Activated naive CD8-positive, alpha-beta T cell treated with anti-CD3 and anti-CD28 coated beads for 36 hours (primary cell): Measurements from ENCODE around the gene TMEM82. TPM values are rescaled to one million over a fixed set of nuclear protein-coding genes. Genes with fewer than 3 reads are reported as not detected.
A peak's percentile ranks its signal among the peaks of the same experiment; 100 is the strongest.

ENCODE experiments used
- DNase-seq: peaks from one replicate; pipeline ENCODE4 v3.0.0; 2021
- H3K27ac Mint-ChIP-seq: one replicate; pipeline ENCODE4 v1.8.0; 2022; ENCODE audit warnings: mild to moderate bottlenecking, moderate library complexity, mixed read lengths
- H3K27me3 Mint-ChIP-seq: one replicate; pipeline ENCODE4 v1.8.0; 2022; ENCODE audit warnings: mild to moderate bottlenecking, mixed read lengths
- H3K36me3 Mint-ChIP-seq: one replicate; pipeline ENCODE4 v1.8.0; 2021; ENCODE audit warnings: mild to moderate bottlenecking, mixed read lengths
- H3K4me1 Mint-ChIP-seq: one replicate; pipeline ENCODE4 v1.8.0; 2021; ENCODE audit warnings: mixed read lengths
- H3K4me3 Mint-ChIP-seq: one replicate; pipeline ENCODE4 v1.8.0; 2022; ENCODE audit warnings: mild to moderate bottlenecking, moderate library complexity, mixed read lengths
- H3K9me3 Mint-ChIP-seq: one replicate; pipeline ENCODE4 v1.8.0; 2022; ENCODE audit warnings: mixed read lengths
- total RNA-seq, 2 experiments: library from RNA; stranded (reverse); gene quantifications; one replicate each; pipeline ENCODE4 v1.2.3, GENCODE V29; 2021

The TMEM82 gene
- total RNA-seq, 2 experiments from 2014 or later = not detected

- H3K4me1 Mint-ChIP-seq = peaks cover 5% of the 10 kb centered on the region
- H3K27ac Mint-ChIP-seq = no peak overlapping the region
Measured at GRCh38 chr1:15737324-15738319, 4.7 kb upstream of the TMEM82 start.

GRCh38 chr1:15738416-15739113 is 3.7 kb upstream of the TMEM82 start:
- Mint-ChIP-seq H3K36me3 (no peaks in the 10 kb centered on the region), H3K4me3 (no peak overlapping the region), H3K27ac (no peak overlapping the region), H3K9me3 (no peaks in the 10 kb centered on the region), H3K27me3 (no peaks in the 10 kb centered on the region), H3K4me1 (peaks cover 5% of the 10 kb centered on the region)
- DNase-seq = no peak

More at GRCh38 chr1:15737324-15738319, 4.7 kb upstream of the TMEM82 start:
- Mint-ChIP-seq H3K27me3 (no peaks in the 10 kb centered on the region), H3K4me3 (no peak overlapping the region), H3K36me3 (no peaks in the 10 kb centered on the region), H3K9me3 (no peaks in the 10 kb centered on the region)
- DNase-seq = no peak

GRCh38 chr1:15739259-15739658 is 3.0 kb upstream of the TMEM82 start:
- no peak overlapping the region for H3K4me3 Mint-ChIP-seq
- peaks cover 5% of the 10 kb centered on the region for H3K4me1 Mint-ChIP-seq
- no peak overlapping the region for H3K27ac Mint-ChIP-seq
- no peaks in the 10 kb centered on the region for H3K27me3 Mint-ChIP-seq
- DNase-seq = no peak
- H3K36me3 Mint-ChIP-seq = no peaks in the 10 kb centered on the region
- H3K9me3 Mint-ChIP-seq = no peaks in the 10 kb centered on the region

- Mint-ChIP-seq H3K9me3 (no peaks in the 10 kb centered on the region), H3K4me1 (peaks cover 5% of the 10 kb centered on the region), H3K36me3 (no peaks in the 10 kb centered on the region), H3K27ac (no peak overlapping the region), H3K4me3 (no peak overlapping the region), H3K27me3 (no peaks in the 10 kb centered on the region)
- no peak for DNase-seq
Measured at GRCh38 chr1:15739745-15740144, 2.6 kb upstream of the TMEM82 start.

GRCh38 chr1:15740924-15741850 is 1.1 kb upstream of the TMEM82 start:
- Mint-ChIP-seq H3K9me3 (no peaks in the 10 kb centered on the region), H3K27me3 (no peaks in the 10 kb centered on the region), H3K36me3 (no peaks in the 10 kb centered on the region), H3K27ac (peak overlapping the region; percentile 8), H3K4me3 (no peak overlapping the region), H3K4me1 (peaks cover 5% of the 10 kb centered on the region)
- DNase-seq = peak; percentile 75

GRCh38 chr1:15744122-15744679 is 1.9 kb downstream of the TMEM82 start:
- Mint-ChIP-seq H3K4me3 (no peak overlapping the region), H3K36me3 (no peaks in the 10 kb centered on the region), H3K9me3 (no peaks in the 10 kb centered on the region), H3K27me3 (no peaks in the 10 kb centered on the region), H3K4me1 (peaks cover 5% of the 10 kb centered on the region), H3K27ac (no peak overlapping the region)
- DNase-seq = no peak

GRCh38 chr1:15747378-15747777 is 5.1 kb downstream of the TMEM82 start:
- no peaks in the 10 kb centered on the region for H3K4me1 Mint-ChIP-seq

GRCh38 chr1:15748264-15748663 is 6.0 kb downstream of the TMEM82 start:
- no peak for DNase-seq
- Mint-ChIP-seq H3K4me3 (no peak overlapping the region), H3K27me3 (peaks cover 8% of the 10 kb centered on the region), H3K4me1 (no peaks in the 10 kb centered on the region), H3K27ac (no peak overlapping the region), H3K36me3 (no peaks in the 10 kb centered on the region), H3K9me3 (no peaks in the 10 kb centered on the region)

More at GRCh38 chr1:15747378-15747777, 5.1 kb downstream of the TMEM82 start:
- no peak overlapping the region for H3K27ac Mint-ChIP-seq
- DNase-seq = no peak
- H3K4me3 Mint-ChIP-seq = no peak overlapping the region
- no peaks in the 10 kb centered on the region for H3K9me3 Mint-ChIP-seq
- H3K36me3 Mint-ChIP-seq = no peaks in the 10 kb centered on the region
- peaks cover 3% of the 10 kb centered on the region for H3K27me3 Mint-ChIP-seq

- no peak for DNase-seq
- H3K27ac Mint-ChIP-seq = no peak overlapping the region
- no peak overlapping the region for H3K4me3 Mint-ChIP-seq
- no peaks in the 10 kb centered on the region for H3K9me3 Mint-ChIP-seq
- no peaks in the 10 kb centered on the region for H3K36me3 Mint-ChIP-seq
- H3K27me3 Mint-ChIP-seq = peaks cover 12% of the 10 kb centered on the region
- no peaks in the 10 kb centered on the region for H3K4me1 Mint-ChIP-seq
Measured at GRCh38 chr1:15748690-15749398, 6.5 kb downstream of the TMEM82 start.

GRCh38 chr1:15749399-15750291 is 7.3 kb downstream of the TMEM82 start:
- Mint-ChIP-seq H3K27me3 (peaks cover 12% of the 10 kb centered on the region), H3K27ac (no peak overlapping the region), H3K4me1 (no peaks in the 10 kb centered on the region), H3K4me3 (no peak overlapping the region), H3K9me3 (no peaks in the 10 kb centered on the region), H3K36me3 (no peaks in the 10 kb centered on the region)
- DNase-seq = no peak

GRCh38 chr1:15750924-15751323 is 8.6 kb downstream of the TMEM82 start:
- Mint-ChIP-seq H3K4me1 (no peaks in the 10 kb centered on the region), H3K9me3 (no peaks in the 10 kb centered on the region), H3K4me3 (no peak overlapping the region), H3K27me3 (peaks cover 22% of the 10 kb centered on the region), H3K36me3 (no peaks in the 10 kb centered on the region), H3K27ac (no peak overlapping the region)
- no peak for DNase-seq

- H3K36me3 Mint-ChIP-seq = no peaks in the 10 kb centered on the region
- H3K4me1 Mint-ChIP-seq = peaks cover 6% of the 10 kb centered on the region
- no peak overlapping the region for H3K27ac Mint-ChIP-seq
- DNase-seq = no peak
- H3K4me3 Mint-ChIP-seq = no peak overlapping the region
- H3K27me3 Mint-ChIP-seq = peaks cover 29% of the 10 kb centered on the region
- H3K9me3 Mint-ChIP-seq = no peaks in the 10 kb centered on the region
Measured at GRCh38 chr1:15751717-15752116, 9.4 kb downstream of the TMEM82 start.

- H3K36me3 Mint-ChIP-seq = no peaks in the 10 kb centered on the region
- H3K4me1 Mint-ChIP-seq = peaks cover 6% of the 10 kb centered on the region
- no peak for DNase-seq
- H3K4me3 Mint-ChIP-seq = no peak overlapping the region
- no peaks in the 10 kb centered on the region for H3K9me3 Mint-ChIP-seq
- no peak overlapping the region for H3K27ac Mint-ChIP-seq
- H3K27me3 Mint-ChIP-seq = peaks cover 46% of the 10 kb centered on the region
Measured at GRCh38 chr1:15753776-15754175, 11.5 kb downstream of the TMEM82 start.
